ENCODE data around the gene AKNA.

DNA sequence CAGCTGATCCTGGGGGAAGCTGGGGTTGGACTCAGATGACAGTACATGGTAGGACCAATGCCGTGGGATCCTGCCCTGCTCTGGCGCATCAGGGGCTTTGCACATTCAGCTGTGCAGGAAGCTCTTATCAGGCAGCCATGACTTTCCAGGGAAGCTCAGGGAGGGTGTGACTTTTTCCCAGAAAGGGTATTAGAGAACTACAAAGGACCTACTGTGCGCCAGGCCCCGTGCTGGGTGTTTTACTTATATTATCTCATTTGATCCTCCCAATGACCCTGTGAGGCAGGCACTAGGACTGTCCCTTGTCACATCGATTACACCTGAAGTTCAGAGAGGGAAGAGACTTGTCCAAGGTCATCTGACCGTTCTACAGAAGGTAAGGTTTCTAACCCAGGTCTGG lies 23.7 kb upstream of the AKNA start:
- TF ChIP-seq, protein P1, sequence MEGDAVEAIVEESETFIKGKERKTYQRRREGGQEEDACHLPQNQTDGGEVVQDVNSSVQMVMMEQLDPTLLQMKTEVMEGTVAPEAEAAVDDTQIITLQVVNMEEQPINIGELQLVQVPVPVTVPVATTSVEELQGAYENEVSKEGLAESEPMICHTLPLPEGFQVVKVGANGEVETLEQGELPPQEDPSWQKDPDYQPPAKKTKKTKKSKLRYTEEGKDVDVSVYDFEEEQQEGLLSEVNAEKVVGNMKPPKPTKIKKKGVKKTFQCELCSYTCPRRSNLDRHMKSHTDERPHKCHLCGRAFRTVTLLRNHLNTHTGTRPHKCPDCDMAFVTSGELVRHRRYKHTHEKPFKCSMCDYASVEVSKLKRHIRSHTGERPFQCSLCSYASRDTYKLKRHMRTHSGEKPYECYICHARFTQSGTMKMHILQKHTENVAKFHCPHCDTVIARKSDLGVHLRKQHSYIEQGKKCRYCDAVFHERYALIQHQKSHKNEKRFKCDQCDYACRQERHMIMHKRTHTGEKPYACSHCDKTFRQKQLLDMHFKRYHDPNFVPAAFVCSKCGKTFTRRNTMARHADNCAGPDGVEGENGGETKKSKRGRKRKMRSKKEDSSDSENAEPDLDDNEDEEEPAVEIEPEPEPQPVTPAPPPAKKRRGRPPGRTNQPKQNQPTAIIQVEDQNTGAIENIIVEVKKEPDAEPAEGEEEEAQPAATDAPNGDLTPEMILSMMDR (IDR thresholded peaks at IDR 0.05): no peak
- TF ChIP-seq POLR2AphosphoS5 (IDR thresholded peaks at IDR 0.05; ENCODE audit: insufficient read depth in 1 of 2, low read depth in 1 of 2) (no peak), POLR2A (IDR thresholded peaks at IDR 0.05) (no peak)

All from vagina (tissue), 2 donors.